SK-N-SH (cell line): ENCODE data around the gene TIGIT. TPM values are rescaled to one million over a fixed set of nuclear protein-coding genes. Genes with fewer than 3 reads are reported as not detected.

Experiments used
- CTCF ChIA-PET: fragments of 300-600, 350-600 bp; formaldehyde crosslinking; extraction: SDS; loops from one replicate; lab custom pipeline; 2021; lab: Yijun Ruan, JAX
- POLR2A ChIA-PET: fragments of 350-600 bp; sonication (Branson Sonifier 250); formaldehyde crosslinking; extraction: SDS; loops from one replicate; lab custom pipeline; 2020; ENCODE audit warnings: antibody characterized with exemption, inconsistent platforms; lab: Yijun Ruan, JAX
- DNase-seq: peaks from one replicate; pipeline ENCODE4 v3.0.0; 2012
- H2AFZ ChIP-seq: fragments of 200-600 bp; sonication (generic); 2 replicates; pipeline ENCODE4 v1.8.1; 2016; ENCODE audit warnings: antibody characterized with exemption, mild to moderate bottlenecking, low read depth
- H3F3A ChIP-seq: fragments of 200-600 bp; sonication (generic); replicated peaks from 2 replicates; pipeline ENCODE3; 2016; ENCODE audit warnings: antibody characterized with exemption, mild to moderate bottlenecking; ENCODE audit not compliant: insufficient read depth
- H3K27ac ChIP-seq, 2 experiments: fragments of 200-500 bp in 1 of 2; fragments of 200-600 bp in 1 of 2; sonication (Bioruptor generic) in 1 of 2; sonication (generic), shearing (Covaris generic) in 1 of 2; 2 replicates each; pipeline versions ENCODE4 v1.5.1 to v1.6.1; 2014 to 2016; ENCODE audit warnings: low read depth in 2 of 2, inconsistent platforms in 1 of 2, low read length in 1 of 2, mild to moderate bottlenecking in 1 of 2, mixed read lengths in 1 of 2
- H3K27me3 ChIP-seq: fragments of 200-600 bp; sonication (generic), shearing (Covaris generic); 2 replicates; pipeline ENCODE4 v1.6.1; 2016; ENCODE audit warnings: mixed run types; ENCODE audit not compliant: insufficient read depth
- H3K36me3 ChIP-seq, 2 experiments: fragments of 200-500 bp in 1 of 2; fragments of 200-600 bp in 1 of 2; sonication (Bioruptor generic) in 1 of 2; sonication (generic) in 1 of 2; replicated peaks in 1 of 2; 2 replicates each; pipeline versions ENCODE3 to v1.5.1; 2014 to 2016; ENCODE audit warnings: low read length in 1 of 2, mild to moderate bottlenecking in 1 of 2; ENCODE audit not compliant: insufficient read depth in 2 of 2, control insufficient read depth in 1 of 2
- H3K4me1 ChIP-seq, 2 experiments: fragments of 200-500 bp in 1 of 2; fragments of 200-600 bp in 1 of 2; sonication (Bioruptor generic) in 1 of 2; sonication (generic), shearing (Covaris generic) in 1 of 2; 2 replicates each; pipeline versions ENCODE4 v1.5.1 to v1.6.1; 2014 to 2016; ENCODE audit warnings: low read depth in 1 of 2, low read length in 1 of 2, mixed run types in 1 of 2; ENCODE audit not compliant: insufficient read depth in 2 of 2, control insufficient read depth in 1 of 2
- H3K4me2 ChIP-seq: fragments of 200-600 bp; sonication (generic), shearing (Covaris generic); 2 replicates; pipeline ENCODE4 v1.6.1; 2017; ENCODE audit warnings: mixed run types
- H3K4me3 ChIP-seq, 2 experiments: fragments of 200-500 bp in 1 of 2; fragments of 200-600 bp in 1 of 2; sonication (Bioruptor generic) in 1 of 2; sonication (generic), shearing (Covaris generic) in 1 of 2; 2 replicates each; pipeline versions ENCODE4 v1.5.1 to v1.8.1; 2014 to 2016; ENCODE audit warnings: low read depth in 2 of 2, inconsistent platforms in 1 of 2, low read length in 1 of 2, mild to moderate bottlenecking in 1 of 2, mixed read lengths in 1 of 2, moderate library complexity in 1 of 2
- H3K79me2 ChIP-seq: fragments of 200-600 bp; sonication (generic); 2 replicates; pipeline ENCODE4 v1.8.1; 2017; ENCODE audit warnings: mild to moderate bottlenecking; ENCODE audit not compliant: insufficient read depth
- H3K9ac ChIP-seq: fragments of 200-600 bp; sonication (generic); 2 replicates; pipeline ENCODE4 v1.6.1; 2017; ENCODE audit warnings: mixed run types
- H3K9me2 ChIP-seq: fragments of 200-600 bp; sonication (generic); 2 replicates; pipeline ENCODE4 v1.6.1; 2017; ENCODE audit warnings: mixed run types
- H3K9me3 ChIP-seq: fragments of 200-600 bp; sonication (generic); 2 replicates; pipeline ENCODE4 v1.6.1; 2017; ENCODE audit warnings: mixed run types, mild to moderate bottlenecking, moderate library complexity
- H4K20me1 ChIP-seq: fragments of 200-600 bp; sonication (generic); 2 replicates; pipeline ENCODE4 v1.6.1; 2017; ENCODE audit warnings: mild to moderate bottlenecking, mixed run types; ENCODE audit not compliant: insufficient read depth
- CHD2 ChIP-seq: fragments of 150-350 bp; IDR thresholded peaks from 2 replicates; pipeline ENCODE4 v1.6.1; 2018; ENCODE audit warnings: low read length; ENCODE audit not compliant: partially characterized antibody
- EZH2phosphoT487 ChIP-seq: fragments of 200-600 bp; sonication (generic); IDR thresholded peaks from 2 replicates; pipeline ENCODE4 v1.6.1; 2017; ENCODE audit warnings: low read depth, mixed run types, mild to moderate bottlenecking, antibody characterized with exemption, moderate library complexity, borderline replicate concordance
- GABPA ChIP-seq: IDR thresholded peaks from 2 replicates; pipeline ENCODE4 v1.4.0; 2012; ENCODE audit warnings: low read depth, mild to moderate bottlenecking
- MAX ChIP-seq: IDR thresholded peaks from 2 replicates; pipeline ENCODE4 v1.4.0; 2012; ENCODE audit warnings: low read depth
- RCOR1 ChIP-seq: fragments of 150-350 bp; IDR thresholded peaks from 2 replicates; pipeline ENCODE4 v1.6.1; 2017; ENCODE audit warnings: antibody characterized with exemption, low read length
- REST ChIP-seq: IDR thresholded peaks from 2 replicates; pipeline ENCODE4 v1.6.1; 2012; ENCODE audit warnings: mild to moderate bottlenecking, low read depth, low read length, moderate library complexity
- RFX5 ChIP-seq: IDR thresholded peaks from 2 replicates; pipeline ENCODE4 v1.6.1; 2012; ENCODE audit warnings: mild to moderate bottlenecking, improper control_type of control experiment, low read length
- RXRA ChIP-seq: IDR thresholded peaks from 2 replicates; pipeline ENCODE4 v1.4.0; 2012; ENCODE audit warnings: low read depth, mild to moderate bottlenecking, borderline replicate concordance
- SMC3 ChIP-seq: IDR thresholded peaks from 2 replicates; pipeline ENCODE4 v1.6.1; 2012; ENCODE audit warnings: low read depth, low read length, improper control_type of control experiment
- TEAD4 ChIP-seq: IDR thresholded peaks from 2 replicates; pipeline ENCODE4 v1.4.0; 2012; ENCODE audit warnings: mild to moderate bottlenecking, borderline replicate concordance; ENCODE audit not compliant: insufficient read depth
- YY1 ChIP-seq: IDR thresholded peaks from 2 replicates; pipeline ENCODE4 v1.4.0; 2012; ENCODE audit warnings: low read depth, mild to moderate bottlenecking
- ZBTB33 ChIP-seq: IDR thresholded peaks from 2 replicates; pipeline ENCODE4 v1.4.0; 2012; ENCODE audit warnings: low read depth, borderline replicate concordance
- WGBS: methylation state at CpG from one replicate; pipeline ENCODE4 v1.1.6; 2017; ENCODE audit warnings: low lambda C conversion rate; 5-methylcytosine and 5-hydroxymethylcytosine counted together
- polyA plus RNA-seq, 3 experiments: library from polyadenylated mRNA; depleted of rRNA; stranded (reverse); fragments of >200 nt; gene quantifications; 2 replicates each; pipeline ENCODE4 v1.2.3, GENCODE V29; 2012
- TF ChIP-seq, protein P1 (sequence below): fragments of 150-350 bp; IDR thresholded peaks from 2 replicates; pipeline ENCODE4 v1.6.1; 2016; ENCODE audit warnings: mild to moderate bottlenecking, low read depth, low read length

The TIGIT gene
- polyA plus RNA-seq, 1 of the 3 experiments (the other 2 are of a cell fraction) = not detected

DNA sequence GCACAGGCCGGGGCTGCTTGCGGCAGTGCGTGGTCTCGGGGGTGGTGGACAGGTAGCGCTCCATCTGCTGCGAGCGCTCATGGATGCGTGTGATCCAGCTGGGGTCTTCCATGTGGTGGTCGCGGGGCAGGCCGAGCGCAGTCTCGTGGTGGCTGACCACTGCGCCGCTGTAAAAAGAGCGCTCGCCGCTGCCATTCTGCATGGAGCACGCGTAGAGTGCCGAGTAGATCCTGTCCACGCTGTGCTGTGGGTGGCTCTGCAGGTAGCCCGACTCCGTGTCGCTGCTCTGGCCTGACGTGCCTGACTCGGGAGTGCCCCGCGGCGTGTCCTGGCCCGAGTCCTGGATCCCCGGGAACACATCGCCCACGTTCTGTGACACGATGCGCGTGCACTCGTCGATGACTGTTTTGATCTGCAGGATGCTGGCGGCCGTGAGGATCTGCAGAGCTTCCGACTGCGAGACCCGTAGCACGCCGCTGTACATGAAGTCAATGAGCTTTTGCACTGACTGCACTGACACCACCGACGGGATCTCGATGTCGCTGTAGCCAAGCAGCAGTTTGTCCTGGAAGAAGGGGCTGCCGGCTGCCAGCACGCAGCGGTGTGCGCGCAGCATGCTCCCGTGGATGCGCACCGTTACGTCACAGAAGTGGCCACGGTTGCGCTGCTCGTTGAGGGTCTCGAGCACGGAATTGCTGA is 57.4 kb downstream of the TIGIT start:
- no peaks in the 10 kb centered on the region for H3K9me2 ChIP-seq
- ChIA-PET POLR2A (no interaction called here), CTCF (interaction anchor here (0.8 to 2.1 kb wide), 2 partner anchors 12 to 33 kb away, joined by 3 to 12 read pairs; no protein-coding TSS in a partner anchor)
- H3K4me1 ChIP-seq = no peaks in the 10 kb centered on the region
- no peaks in the 10 kb centered on the region for H3F3A ChIP-seq
- H4K20me1 ChIP-seq = no peaks in the 10 kb centered on the region
- no peak overlapping the region for H3K4me3 ChIP-seq
- H3K9me3 ChIP-seq = no peaks in the 10 kb centered on the region
- H2AFZ ChIP-seq = no peak overlapping the region
- H3K79me2 ChIP-seq = no peaks in the 10 kb centered on the region
- peaks cover 0 to 19% of the 10 kb centered on the region in 2 experiments for H3K36me3 ChIP-seq
- no peak for DNase-seq
- H3K27ac ChIP-seq = no peak overlapping the region
- TF ChIP-seq REST (no peak), TEAD4 (no peak), YY1 (no peak), RCOR1 (no peak), MAX (no peak), CHD2 (no peak)
- TF ChIP-seq, protein P1, sequence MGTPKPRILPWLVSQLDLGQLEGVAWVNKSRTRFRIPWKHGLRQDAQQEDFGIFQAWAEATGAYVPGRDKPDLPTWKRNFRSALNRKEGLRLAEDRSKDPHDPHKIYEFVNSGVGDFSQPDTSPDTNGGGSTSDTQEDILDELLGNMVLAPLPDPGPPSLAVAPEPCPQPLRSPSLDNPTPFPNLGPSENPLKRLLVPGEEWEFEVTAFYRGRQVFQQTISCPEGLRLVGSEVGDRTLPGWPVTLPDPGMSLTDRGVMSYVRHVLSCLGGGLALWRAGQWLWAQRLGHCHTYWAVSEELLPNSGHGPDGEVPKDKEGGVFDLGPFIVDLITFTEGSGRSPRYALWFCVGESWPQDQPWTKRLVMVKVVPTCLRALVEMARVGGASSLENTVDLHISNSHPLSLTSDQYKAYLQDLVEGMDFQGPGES = no peak
- no peak overlapping the region for H3K9ac ChIP-seq
- H3K4me2 ChIP-seq = no peak overlapping the region
- no peaks in the 10 kb centered on the region for H3K27me3 ChIP-seq
- 95% methylated on average over 46 of the region's 64 CpGs for WGBS

DNA sequence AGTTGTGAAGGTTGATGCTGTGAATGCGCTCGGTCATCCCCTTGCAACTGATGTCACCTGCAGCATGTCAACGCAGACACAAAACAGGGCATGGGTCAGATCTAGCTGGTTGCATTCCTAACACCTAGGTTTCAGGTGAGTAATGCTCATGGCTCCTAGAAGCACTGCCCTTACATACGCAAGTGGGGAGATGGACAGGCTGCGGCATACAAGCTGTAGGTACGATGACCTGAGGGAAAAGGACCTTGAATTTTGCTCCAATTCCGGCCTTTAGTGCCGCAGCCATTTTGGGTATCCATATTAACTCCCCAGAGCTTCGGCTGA is 58.0 kb downstream of the TIGIT start:
- ChIA-PET POLR2A (no interaction called here), CTCF (interaction anchor here (1.3 to 2.1 kb wide), 2 partner anchors 12 to 67 kb away, joined by 3 to 12 read pairs; no protein-coding TSS in a partner anchor)
- WGBS = 95% methylated on average over 7 of the region's 9 CpGs
- no peak overlapping the region for H3K27ac ChIP-seq
- no peak for DNase-seq
- H3K9ac ChIP-seq = no peak overlapping the region
- H2AFZ ChIP-seq = no peak overlapping the region
- no peaks in the 10 kb centered on the region for H3K9me3 ChIP-seq
- H3K9me2 ChIP-seq = no peaks in the 10 kb centered on the region
- no peaks in the 10 kb centered on the region for H3K27me3 ChIP-seq
- H3K79me2 ChIP-seq = no peaks in the 10 kb centered on the region
- H3K4me2 ChIP-seq = no peak overlapping the region
- H3K4me1 ChIP-seq = no peaks in the 10 kb centered on the region
- H3F3A ChIP-seq = no peaks in the 10 kb centered on the region
- no peaks in the 10 kb centered on the region for H4K20me1 ChIP-seq
- peaks cover 0 to 19% of the 10 kb centered on the region in 2 experiments for H3K36me3 ChIP-seq
- H3K4me3 ChIP-seq = no peak overlapping the region
- no peak for TF ChIP-seq EZH2phosphoT487
- TF ChIP-seq RXRA = no peak
- no peak for TF ChIP-seq REST
- no peak for TF ChIP-seq ZBTB33
- no peak for TF ChIP-seq RFX5
- TF ChIP-seq, protein P1 = no peak
- TF ChIP-seq TEAD4 = no peak
- TF ChIP-seq GABPA = no peak
- TF ChIP-seq SMC3 = no peak
